Measurements from ENCODE around the gene UCHL3.

GRCh38 chr13:75558145-75558840 lies 8.7 kb downstream of the UCHL3 start:
- TF ChIP-seq POLR2A (IDR thresholded peaks at IDR 0.05) (no peak), CTCF (IDR thresholded peaks at IDR 0.05) (no peak)

Measured in testis (tissue), 2 donors.